ENCODE results near the gene GALNT9. TPM values are rescaled to one million over a fixed set of nuclear protein-coding genes. Genes with fewer than 3 reads are reported as not detected.

The GALNT9 gene
- total RNA-seq, 1 donor from 2014 or later = 1.6 TPM

- H3K4me3 Mint-ChIP-seq = no peak overlapping the region
- H3K36me3 Mint-ChIP-seq = no peaks in the 10 kb centered on the region
- H3K9me3 Mint-ChIP-seq = no peaks in the 10 kb centered on the region
- peaks cover 14% of the 10 kb centered on the region for H3K27me3 Mint-ChIP-seq
- TF ChIP-seq, protein P1, sequence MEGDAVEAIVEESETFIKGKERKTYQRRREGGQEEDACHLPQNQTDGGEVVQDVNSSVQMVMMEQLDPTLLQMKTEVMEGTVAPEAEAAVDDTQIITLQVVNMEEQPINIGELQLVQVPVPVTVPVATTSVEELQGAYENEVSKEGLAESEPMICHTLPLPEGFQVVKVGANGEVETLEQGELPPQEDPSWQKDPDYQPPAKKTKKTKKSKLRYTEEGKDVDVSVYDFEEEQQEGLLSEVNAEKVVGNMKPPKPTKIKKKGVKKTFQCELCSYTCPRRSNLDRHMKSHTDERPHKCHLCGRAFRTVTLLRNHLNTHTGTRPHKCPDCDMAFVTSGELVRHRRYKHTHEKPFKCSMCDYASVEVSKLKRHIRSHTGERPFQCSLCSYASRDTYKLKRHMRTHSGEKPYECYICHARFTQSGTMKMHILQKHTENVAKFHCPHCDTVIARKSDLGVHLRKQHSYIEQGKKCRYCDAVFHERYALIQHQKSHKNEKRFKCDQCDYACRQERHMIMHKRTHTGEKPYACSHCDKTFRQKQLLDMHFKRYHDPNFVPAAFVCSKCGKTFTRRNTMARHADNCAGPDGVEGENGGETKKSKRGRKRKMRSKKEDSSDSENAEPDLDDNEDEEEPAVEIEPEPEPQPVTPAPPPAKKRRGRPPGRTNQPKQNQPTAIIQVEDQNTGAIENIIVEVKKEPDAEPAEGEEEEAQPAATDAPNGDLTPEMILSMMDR (conservative IDR thresholded peaks at IDR 0.05) = no peak
- no peak overlapping the region for H3K27ac Mint-ChIP-seq
- no peak for DNase-seq (ENCODE audit: extremely low spot score, unreplicated experiment)
- peaks cover 5% of the 10 kb centered on the region for H3K4me1 Mint-ChIP-seq (ENCODE audit: unreplicated experiment)
Measured at GRCh38 chr12:132166801-132167591, 162.4 kb downstream of the GALNT9 start.

DNA sequence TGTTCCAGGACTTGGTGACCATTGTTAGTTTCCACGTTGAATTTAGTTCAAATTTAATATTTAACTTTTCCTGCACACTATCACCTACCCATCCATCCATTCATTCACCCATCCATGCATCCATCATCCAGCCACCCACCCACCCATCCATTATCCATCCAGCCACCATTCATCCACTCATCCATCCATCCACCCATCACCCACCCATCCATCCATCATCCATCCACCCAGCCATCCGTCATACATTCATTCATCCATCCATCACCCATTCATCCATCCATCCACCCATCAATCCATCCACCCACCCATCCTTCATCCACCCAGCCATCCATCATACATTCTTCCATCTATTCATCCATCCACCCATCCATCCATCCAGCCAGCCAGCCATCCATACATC is 163.3 kb downstream of the GALNT9 start:
- TF ChIP-seq, protein P1 (conservative IDR thresholded peaks at IDR 0.05) = no peak
- Mint-ChIP-seq H3K36me3 (no peaks in the 10 kb centered on the region), H3K27ac (no peak overlapping the region), H3K9me3 (no peaks in the 10 kb centered on the region), H3K4me1 (ENCODE audit: unreplicated experiment) (peaks cover 5% of the 10 kb centered on the region), H3K27me3 (peaks cover 16% of the 10 kb centered on the region), H3K4me3 (no peak overlapping the region)
- DNase-seq (ENCODE audit: extremely low spot score, unreplicated experiment) = no peak

DNA sequence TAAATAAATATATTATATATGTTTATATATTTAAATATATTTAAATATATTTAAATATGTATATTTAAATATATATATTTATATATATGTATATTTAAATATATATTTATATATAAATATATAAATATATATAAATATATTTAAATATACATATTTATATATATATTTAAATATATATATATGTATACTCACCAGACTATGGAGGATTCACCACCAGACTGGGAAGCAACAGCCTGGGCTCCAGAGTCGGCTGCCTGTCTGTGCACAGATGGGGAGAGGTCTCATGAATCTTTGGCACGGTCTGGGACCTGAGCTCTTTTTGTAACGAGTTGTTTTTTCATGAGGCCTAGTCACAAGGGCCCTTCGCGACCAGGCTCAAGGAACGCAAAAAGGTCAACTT is 163.8 kb downstream of the GALNT9 start:
- no peak for DNase-seq (ENCODE audit: extremely low spot score, unreplicated experiment)
- Mint-ChIP-seq H3K36me3 (no peaks in the 10 kb centered on the region), H3K4me3 (no peak overlapping the region), H3K27ac (no peak overlapping the region), H3K4me1 (ENCODE audit: unreplicated experiment) (peaks cover 5% of the 10 kb centered on the region), H3K9me3 (no peaks in the 10 kb centered on the region), H3K27me3 (peaks cover 16% of the 10 kb centered on the region)
- TF ChIP-seq, protein P1 (conservative IDR thresholded peaks at IDR 0.05) = no peak

DNA sequence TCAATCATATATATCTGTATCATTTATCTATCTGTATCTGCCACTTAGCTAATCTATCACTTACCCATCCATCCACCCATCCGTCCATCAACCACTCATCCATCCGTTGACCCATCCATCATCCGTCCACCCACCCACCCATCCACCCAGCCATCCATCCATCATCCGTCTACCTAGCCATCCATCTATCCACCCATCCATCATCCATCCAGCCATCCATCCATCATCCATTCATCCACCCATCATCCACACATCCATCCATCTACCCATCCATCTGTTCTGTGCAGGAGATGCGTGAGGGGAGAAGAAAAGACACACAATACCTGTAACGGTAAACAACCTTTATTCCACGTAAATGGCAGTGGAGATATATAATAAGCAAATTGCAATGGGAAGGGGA is 165.0 kb downstream of the GALNT9 start:
- peaks cover 16% of the 10 kb centered on the region for H3K27me3 Mint-ChIP-seq
- TF ChIP-seq, protein P1 (conservative IDR thresholded peaks at IDR 0.05) = no peak

DNA sequence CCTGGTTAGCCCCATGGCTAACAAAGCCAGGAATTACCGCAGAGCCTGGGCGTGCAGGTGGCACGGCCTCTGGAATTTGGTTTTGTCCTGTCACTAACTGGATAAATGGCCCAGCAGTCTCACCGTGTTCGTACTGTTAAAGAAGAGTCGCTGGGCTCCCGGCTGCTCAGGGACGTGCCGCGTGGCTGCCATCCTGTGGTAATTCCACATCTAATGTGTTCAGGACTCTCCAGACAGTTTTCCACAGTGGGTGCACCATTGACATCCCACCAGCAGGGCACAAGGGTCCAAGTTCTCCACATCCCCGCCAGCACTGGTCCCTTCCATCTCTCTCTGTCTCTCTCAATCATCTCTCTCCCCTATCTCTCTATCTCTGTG is 165.5 kb downstream of the GALNT9 start:
- DNase-seq (ENCODE audit: extremely low spot score, unreplicated experiment) = no peak
- no peaks in the 10 kb centered on the region for H3K9me3 Mint-ChIP-seq
- H3K4me3 Mint-ChIP-seq = no peak overlapping the region
- TF ChIP-seq, protein P1 (conservative IDR thresholded peaks at IDR 0.05) = peak; percentile 61
- H3K27ac Mint-ChIP-seq = no peak overlapping the region
- H3K36me3 Mint-ChIP-seq = no peaks in the 10 kb centered on the region
- H3K27me3 Mint-ChIP-seq = peaks cover 16% of the 10 kb centered on the region
- no peaks in the 10 kb centered on the region for H3K4me1 Mint-ChIP-seq (ENCODE audit: unreplicated experiment)

More for the DNA sequence above, 165.0 kb downstream of the GALNT9 start:
- Mint-ChIP-seq H3K36me3 (no peaks in the 10 kb centered on the region), H3K4me1 (ENCODE audit: unreplicated experiment) (no peaks in the 10 kb centered on the region), H3K27ac (no peak overlapping the region), H3K4me3 (no peak overlapping the region), H3K9me3 (no peaks in the 10 kb centered on the region)
- DNase-seq (ENCODE audit: extremely low spot score, unreplicated experiment) = no peak
